Ovary (tissue), 9 donors: ENCODE data around the gene XNDC1N. TPM values are rescaled to one million over a fixed set of nuclear protein-coding genes. Genes with fewer than 3 reads are reported as not detected.
"Not testable (repeated sequence)": the region's sequence is repeated elsewhere in the genome, so short reads cannot be mapped to it uniquely, and the experiment has no call there.

ENCODE experiments used
- DNase-seq, 5 donors: peaks; one replicate each; pipeline ENCODE4 v3.0.0-alpha.2; 2019 to 2020
- H3K27ac ChIP-seq, 2 donors: fragments of 200-600 bp; one replicate each; pipeline versions ENCODE4 v1.5.1 to v1.8.0; 2019 to 2022
- H3K27me3 ChIP-seq: fragments of 200-600 bp; one replicate; pipeline ENCODE4 v1.8.0; 2022
- H3K36me3 ChIP-seq: fragments of 200-600 bp; sonication (generic); one replicate; pipeline ENCODE4 v1.5.1; 2019
- H3K4me1 ChIP-seq: one replicate; pipeline ENCODE4 v1.8.1; 2013; ENCODE audit warnings: mild to moderate bottlenecking, moderate library complexity; ENCODE audit not compliant: insufficient read depth
- H3K4me3 ChIP-seq: fragments of 200-600 bp; sonication (generic); one replicate; pipeline ENCODE4 v1.5.1; 2017
- H3K9me3 ChIP-seq, 2 donors: fragments of 200-600 bp in 1 of 2; sonication (generic) in 1 of 2; one replicate each; pipeline versions ENCODE4 v1.5.1 to v1.8.1; 2013 to 2019; ENCODE audit warnings: mild to moderate bottlenecking in 1 of 2, moderate library complexity in 1 of 2
- CTCF ChIP-seq, 3 donors: fragments of 450-650 bp in 2 of 3; fragments of 200-600 bp in 1 of 3; IDR thresholded peaks; one replicate each; pipeline versions ENCODE4 v1.5.1 to v1.8.0; 2016 to 2022; ENCODE audit warnings: antibody characterized with exemption in 3 of 3, mild to moderate bottlenecking in 1 of 3
- EP300 ChIP-seq: sonication (generic); formaldehyde crosslinking; IDR thresholded peaks from one replicate; pipeline ENCODE4 v1.6.1; 2017; ENCODE audit warnings: antibody characterized with exemption
- POLR2A ChIP-seq: fragments of 450-650 bp; IDR thresholded peaks from one replicate; pipeline ENCODE4 v1.6.1; 2017; ENCODE audit warnings: antibody characterized with exemption, mild to moderate bottlenecking, moderate library complexity
- WGBS, 3 donors: extraction: QIAGEN DNeasy Blood & Tissue Kit in 1 of 3; methylation state at CpG; one replicate each; pipeline versions ENCODE4 v1.1.5 to v1.1.7; 2013 to 2017; 5-methylcytosine and 5-hydroxymethylcytosine counted together
- intact Hi-C, 4 donors: fragments of 100-400 bp; cut with DNase I; formaldehyde crosslinking; loops; one replicate each; pipeline versions ENCODE4 v1.11.0 to v1.15.1; 2022 to 2023
- polyA plus RNA-seq, 2 donors: library from polyadenylated mRNA; stranded (reverse); fragments of 200-250 nt in 1 of 2; fragments of 350-450 nt in 1 of 2; fragmentation: Illumina TruSeq in 1 of 2; extraction: RNeasy Lipid Tissue Mini Kit (QIAGEN cat#74804) in 1 of 2; gene quantifications; one replicate each; pipeline ENCODE4 v1.2.3, GENCODE V29; 2013 to 2014
- total RNA-seq, 7 donors: library from RNA; depleted of rRNA in 2 of 7; stranded (reverse); fragments of >200 nt in 2 of 7; fragmentation: NEBNext Ultra II Directional in 3 of 7; extraction: Animal tissue kit (Norgen Biotek cat#: 25700) in 3 of 7; gene quantifications; one replicate each; pipeline versions ENCODE4 v1.1.0 to v1.2.4, GENCODE V29; 2016 to 2023
- donor health status: DM: no; HTN: no; CAD: no; lungs with moderate emphysema.
- donor health status: DM: no; HTN: no; CAD: no.
- donor health status: Bipolar disorder and iron deficiency.
- donor health status: DM: yes; HTN: yes; CAD: no.
- donor health status: DM: no; HTN: no; CAD: no.
- donor health status: DM: yes; HTN: yes; CAD: no.

The XNDC1N gene
- total and polyA plus RNA-seq, 9 donors = 3.5 to 13.9 (median 10.6) TPM

- Histone ChIP-seq H3K9me3 (no peaks in the 10 kb centered on the region), H3K36me3 (no peaks in the 10 kb centered on the region), H3K4me1 (no peaks in the 10 kb centered on the region), H3K27ac (no peak overlapping the region), H3K27me3 (no peaks in the 10 kb centered on the region), H3K4me3 (no peak overlapping the region)
- TF ChIP-seq POLR2A (no peak), EP300 (no peak), CTCF (IDR thresholded peaks at IDR 0.05) (no peak)
- DNase-seq = no peak
- intact Hi-C loops = no loop called here
- WGBS, 3 donors = 84 to 97% (median 91%) methylated on average over 9 of the region's 9 CpGs
Observed at GRCh38 chr11:71908218-71908617, 20.2 kb downstream of the XNDC1N start.

- H3K4me1 ChIP-seq, H3K36me3 ChIP-seq, DNase-seq, H3K27me3 ChIP-seq, intact Hi-C loops, H3K27ac ChIP-seq, H3K9me3 ChIP-seq, H3K4me3 ChIP-seq: not testable (repeated sequence)
- WGBS, 3 donors = 63 to 74% (median 64%) methylated on average over 14 of the region's 14 CpGs
Observed at GRCh38 chr11:71901137-71901536, 27.3 kb downstream of the XNDC1N start.

- no peaks in the 10 kb centered on the region for H3K36me3 ChIP-seq
- 95 to 96% (median 96%) methylated on average over 12 of the region's 12 CpGs for WGBS, 3 donors
- no peaks in the 10 kb centered on the region for H3K27me3 ChIP-seq
- DNase-seq = no peak
- H3K4me3 ChIP-seq = no peak overlapping the region
- TF ChIP-seq EP300 (no peak), CTCF (IDR thresholded peaks at IDR 0.05) (no peak), POLR2A (no peak)
- no peaks in the 10 kb centered on the region for H3K9me3 ChIP-seq
- intact Hi-C loops = no loop called here
- no peaks in the 10 kb centered on the region for H3K4me1 ChIP-seq
- no peak overlapping the region for H3K27ac ChIP-seq
Observed at GRCh38 chr11:71895961-71896360, 32.4 kb downstream of the XNDC1N start.

GRCh38 chr11:71889181-71889872 lies 39.1 kb downstream of the XNDC1N start:
- H3K4me3 ChIP-seq, H3K9me3 ChIP-seq, H3K27ac ChIP-seq, H3K36me3 ChIP-seq, DNase-seq, intact Hi-C loops, H3K4me1 ChIP-seq, H3K27me3 ChIP-seq: not testable (repeated sequence)
- 93 to 95% (median 94%) methylated on average over 14 of the region's 14 CpGs for WGBS, 3 donors

GRCh38 chr11:71888335-71889010 lies 39.9 kb downstream of the XNDC1N start:
- H3K27me3 ChIP-seq, DNase-seq, H3K9me3 ChIP-seq, H3K4me3 ChIP-seq, H3K27ac ChIP-seq, H3K36me3 ChIP-seq, intact Hi-C loops, H3K4me1 ChIP-seq: not testable (repeated sequence)
- 94 to 95% (median 94%) methylated on average over 14 of the region's 14 CpGs for WGBS, 3 donors

GRCh38 chr11:71885806-71886205 lies 42.6 kb downstream of the XNDC1N start:
- H3K4me1 ChIP-seq, intact Hi-C loops, H3K27ac ChIP-seq, DNase-seq, H3K9me3 ChIP-seq, H3K36me3 ChIP-seq, H3K27me3 ChIP-seq, H3K4me3 ChIP-seq: not testable (repeated sequence)
- WGBS, 3 donors = 96 to 97% (median 97%) methylated on average over 12 of the region's 12 CpGs

Other genes with a start within 250 kb of the XNDC1N start
- gene DEFB108B, start 95.4 kb downstream of the XNDC1N start, total RNA-seq = not detected
- gene DEFB108B, start 95.4 kb downstream of the XNDC1N start, polyA plus RNA-seq = not detected
- gene DEFB131B, start 50.1 kb downstream of the XNDC1N start, total RNA-seq = not detected
- gene DEFB131B, start 50.1 kb downstream of the XNDC1N start, polyA plus RNA-seq = not detected
- 10 to 100 TPM; 17.4 to 32.2 (median 27.0) TPM for gene RNF121, start 452 bp upstream of the XNDC1N start, total RNA-seq
- gene RNF121, start 452 bp upstream of the XNDC1N start, polyA plus RNA-seq = 10 to 100 TPM; 22.1 to 28.8 TPM
- gene IL18BP, start 70.3 kb upstream of the XNDC1N start, total RNA-seq = 10 to 100 TPM in 3 of 7 donors, 1 to 10 TPM in 4; 4.6 to 14.2 (median 8.8) TPM
- 10 to 100 TPM in 1 of 2 donors, 1 to 10 TPM in 1; 8.7 to 17.1 TPM for gene IL18BP, start 70.3 kb upstream of the XNDC1N start, polyA plus RNA-seq
- 100 to 1,000 TPM; 190 to 270 (median 252) TPM for gene NUMA1, start 151.9 kb upstream of the XNDC1N start, total RNA-seq
- 100 to 1,000 TPM; 156 to 235 TPM for gene NUMA1, start 151.9 kb upstream of the XNDC1N start, polyA plus RNA-seq
- 10 to 100 TPM in 3 of 7 donors, 1 to 10 TPM in 4; 7.2 to 21.0 (median 9.5) TPM for gene LRRC51, start 152.3 kb upstream of the XNDC1N start, total RNA-seq
- 10 to 100 TPM in 1 of 2 donors, 1 to 10 TPM in 1; 9.6 to 20.9 TPM for gene LRRC51, start 152.3 kb upstream of the XNDC1N start, polyA plus RNA-seq
- gene LAMTOR1, start 174.7 kb upstream of the XNDC1N start, total RNA-seq = 10 to 100 TPM; 64.0 to 99.7 (median 71.0) TPM
- gene LAMTOR1, start 174.7 kb upstream of the XNDC1N start, polyA plus RNA-seq = 100 to 1,000 TPM; 110 to 118 TPM
- not detected for gene TOMT, start 177.3 kb upstream of the XNDC1N start, total RNA-seq
- gene TOMT, start 177.3 kb upstream of the XNDC1N start, polyA plus RNA-seq = not detected
- gene ANAPC15, start 184.1 kb upstream of the XNDC1N start, total RNA-seq = 10 to 100 TPM; 11.1 to 28.4 (median 20.8) TPM
- gene ANAPC15, start 184.1 kb upstream of the XNDC1N start, polyA plus RNA-seq = 10 to 100 TPM; 30.5 to 44.4 TPM
- gene FOLR3, start 207.1 kb upstream of the XNDC1N start, total RNA-seq = not detected
- gene FOLR3, start 207.1 kb upstream of the XNDC1N start, polyA plus RNA-seq = not detected